CD4-positive, alpha-beta T cell treated with Interferon alpha-2 for 1 hour (primary cell): ENCODE data around the gene IFIH1.

Experiments used
- DNase-seq, 2 donors: peaks; one replicate each; pipeline ENCODE4 v3.0.0-alpha.2; 2020 to 2022

The IFIH1 gene

GRCh38 chr2:162256591-162256991, 61.9 kb downstream of the IFIH1 start:
- DNase-seq, result no peak

GRCh38 chr2:162254236-162254871, 64.1 kb downstream of the IFIH1 start:
- no peak for DNase-seq

DNA sequence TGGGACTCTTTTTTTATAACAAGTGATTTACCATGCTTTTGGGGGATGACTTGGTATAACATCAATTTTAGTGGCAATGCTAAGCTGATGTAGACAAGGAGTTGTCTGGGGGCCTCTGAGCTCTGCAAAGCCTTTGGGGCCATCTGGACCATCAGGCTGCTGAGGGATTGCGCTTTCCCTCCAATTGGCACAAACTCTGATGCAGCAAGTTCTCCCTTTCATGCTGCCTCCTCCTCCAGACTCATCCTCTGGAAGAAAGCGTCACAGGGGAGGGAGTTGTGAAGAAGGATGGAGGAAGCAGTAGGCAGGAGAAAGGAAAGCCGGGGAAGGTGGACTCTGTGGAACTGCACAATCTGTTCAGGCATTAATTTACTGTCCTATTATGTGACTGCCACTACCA, 65.0 kb downstream of the IFIH1 start:
- no peak for DNase-seq

GRCh38 chr2:162252153-162252552, 66.3 kb downstream of the IFIH1 start:
- no peak for DNase-seq

- no peak for DNase-seq
Observed at GRCh38 chr2:162245781-162246180, 72.7 kb downstream of the IFIH1 start.

- no peak for DNase-seq
Observed at GRCh38 chr2:162245061-162245460, 73.4 kb downstream of the IFIH1 start.

GRCh38 chr2:162244541-162245031, 73.9 kb downstream of the IFIH1 start:
- DNase-seq, result no peak

- DNase-seq, result no peak
Observed at GRCh38 chr2:162243715-162244114, 74.8 kb downstream of the IFIH1 start.

DNA sequence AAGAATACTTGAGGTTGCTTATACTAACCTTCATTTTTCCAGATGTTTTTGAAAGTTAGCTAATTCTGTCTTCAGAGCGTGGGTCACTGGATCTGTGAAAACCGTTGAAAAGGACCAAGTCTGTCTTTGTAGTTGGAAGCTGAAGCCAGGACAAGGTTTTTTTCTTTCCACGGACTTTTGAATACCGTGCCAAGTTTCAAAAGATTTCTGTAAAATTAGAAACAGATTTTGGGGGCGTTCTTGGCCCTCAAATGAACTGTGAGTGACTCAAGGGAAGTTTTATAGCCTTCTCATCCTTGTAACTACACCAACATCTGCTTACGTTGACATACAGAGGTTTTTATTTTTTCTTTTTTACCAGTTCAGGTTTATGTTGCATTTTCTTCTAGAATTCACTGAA, 75.2 kb downstream of the IFIH1 start, which contains the start of gene FAP:
Gene FAP (minus strand): TSS at position 152 of the 400 bp plus-strand sequence. CDS start 118 bp downstream, at position 34.
- DNase-seq, result no peak

- DNase-seq, result no peak
Observed at GRCh38 chr2:162242586-162243280, 75.8 kb downstream of the IFIH1 start.

GRCh38 chr2:162241571-162241970, 76.9 kb downstream of the IFIH1 start:
- no peak for DNase-seq

- DNase-seq, result no peak
Observed at GRCh38 chr2:162234620-162235462, 83.6 kb downstream of the IFIH1 start.

DNA sequence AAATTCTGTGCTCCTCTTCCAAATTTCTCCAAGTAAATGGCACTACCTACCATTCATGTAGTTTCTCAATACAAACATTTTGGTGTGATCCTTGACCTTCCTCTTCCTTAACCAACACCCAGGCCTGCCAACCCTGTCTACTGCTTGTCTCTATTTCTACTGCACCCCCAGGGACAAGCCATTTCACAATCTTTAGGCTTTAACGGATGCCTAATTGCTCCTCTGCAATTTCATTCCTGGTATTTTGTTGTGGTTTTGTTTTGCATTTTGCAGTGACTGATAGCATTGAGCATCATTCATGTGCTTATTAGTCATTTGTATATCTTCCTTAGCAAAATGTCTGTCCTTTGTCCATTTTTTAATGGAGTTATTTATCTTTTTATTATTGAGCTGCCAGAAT, 85.3 kb downstream of the IFIH1 start:
- no peak for DNase-seq

DNA sequence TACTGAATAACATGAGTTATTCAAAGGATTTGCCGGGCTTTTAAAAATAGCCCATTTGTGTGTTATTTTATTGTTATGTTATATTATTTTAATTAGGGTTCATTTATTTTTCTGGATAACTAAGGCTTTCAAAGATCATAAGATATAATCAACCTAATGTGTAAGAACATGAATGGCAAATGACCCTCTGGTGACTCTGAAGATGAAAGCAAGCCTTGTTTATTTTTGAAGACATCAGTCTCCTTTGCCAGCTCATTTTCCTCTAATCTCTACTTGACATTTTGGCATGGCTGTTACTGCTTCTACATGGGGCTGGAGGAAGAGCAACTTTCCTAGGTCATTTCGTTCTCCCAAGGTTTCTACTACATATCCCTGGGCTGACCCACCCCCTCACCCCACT, 85.8 kb downstream of the IFIH1 start:
- DNase-seq, result no peak

DNA sequence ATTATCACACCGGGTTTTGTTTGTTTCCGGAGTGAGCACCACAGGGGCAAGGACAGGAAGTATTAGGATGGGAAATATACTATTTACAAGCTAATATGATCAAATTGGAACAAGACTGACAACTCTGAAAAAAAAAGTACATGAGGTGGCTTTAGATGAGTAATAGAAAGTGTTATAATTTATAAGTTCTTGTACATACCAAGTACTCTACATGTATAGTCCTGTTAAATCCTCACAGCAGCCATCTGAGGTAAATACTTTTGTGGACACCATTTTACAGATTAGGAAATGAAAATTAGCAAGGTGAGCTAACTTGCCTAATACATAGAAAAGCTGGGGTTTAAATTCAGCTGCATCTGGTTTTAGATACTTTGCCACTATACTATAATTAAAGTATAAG, 86.5 kb downstream of the IFIH1 start:
- DNase-seq, result no peak

GRCh38 chr2:162230761-162231160, 87.7 kb downstream of the IFIH1 start:
- no peak for DNase-seq

- DNase-seq, result no peak
Observed at GRCh38 chr2:162226836-162227235, 91.6 kb downstream of the IFIH1 start.

DNA sequence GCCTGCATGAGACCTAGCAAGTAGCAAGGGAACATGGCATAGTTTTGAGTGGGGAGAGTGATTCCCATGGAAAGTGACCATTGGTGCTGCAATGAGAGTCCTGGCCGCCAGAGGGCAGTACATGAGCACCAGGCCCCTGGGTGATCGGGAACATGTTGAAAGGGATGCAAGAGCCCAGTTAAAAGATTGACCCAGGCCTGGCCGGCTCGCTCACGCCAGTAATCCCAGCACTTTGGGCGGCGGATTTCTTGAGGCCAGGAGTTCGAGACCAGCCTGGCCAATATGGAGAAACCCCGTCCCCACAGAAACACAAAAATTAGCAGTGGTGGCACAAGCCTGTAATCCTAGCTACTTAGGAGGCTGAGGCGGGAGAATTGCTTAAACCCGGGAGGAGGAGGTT, 97.4 kb downstream of the IFIH1 start:
- peak; percentile 50 to 56 for DNase-seq

DNA sequence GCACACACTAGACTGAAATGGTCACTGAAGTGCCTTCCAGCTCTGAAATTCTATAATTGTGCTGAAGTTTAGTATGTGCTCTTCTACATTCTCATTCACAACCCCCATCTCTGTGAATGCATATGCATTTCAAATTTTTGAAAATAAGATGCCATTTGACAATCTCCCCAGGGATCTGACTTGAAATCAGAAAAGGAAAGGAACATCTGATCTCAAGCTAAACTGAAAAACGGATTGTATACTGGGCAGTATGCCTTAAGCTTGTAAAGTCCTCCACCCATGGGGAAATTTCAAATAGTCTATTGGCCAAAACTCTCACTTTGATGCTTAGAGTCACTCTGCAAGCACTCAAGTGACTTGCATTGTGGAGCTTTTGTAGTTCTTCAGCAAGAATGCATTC, 98.1 kb downstream of the IFIH1 start:
- no peak for DNase-seq

- DNase-seq, result no peak
Observed at GRCh38 chr2:162219426-162219825, 99.1 kb downstream of the IFIH1 start.

DNA sequence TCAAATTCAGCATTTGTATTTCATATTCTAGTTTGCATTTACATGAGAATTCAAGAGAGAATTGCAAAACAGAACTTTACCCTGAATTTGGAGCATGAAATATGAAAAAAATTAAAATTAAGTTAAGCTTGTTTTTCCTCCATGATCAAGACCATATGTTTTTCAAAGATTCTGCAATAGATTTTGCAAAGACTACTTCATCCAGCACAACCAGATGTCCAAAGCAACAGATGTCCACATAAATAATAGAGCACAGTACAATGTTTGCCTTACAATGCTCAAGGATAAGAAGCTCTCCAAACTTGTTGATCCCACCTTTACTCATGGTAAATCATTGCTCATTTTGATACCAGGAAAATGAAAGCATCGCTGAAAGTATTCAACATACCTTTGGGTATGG, 100.9 kb downstream of the IFIH1 start:
- no peak for DNase-seq
